A673 (cell line): ENCODE results near the gene CEP97.

Experiments used
- EZH2 ChIP-seq: fragments of 200-600 bp; sonication (generic); IDR thresholded peaks from 2 replicates; pipeline ENCODE4 v1.6.1; 2017; ENCODE audit warnings: borderline replicate concordance, low read depth, mild to moderate bottlenecking, mixed read lengths, antibody characterized with exemption, low read length; ENCODE audit not compliant: poor library complexity, severe bottlenecking
- TF ChIP-seq, protein P1 (sequence below): fragments of 300-800, 200-600 bp; sonication (generic); conservative IDR thresholded peaks from 2 replicates; pipeline ENCODE4 v1.5.1; 2017; ENCODE audit warnings: low read depth, mild to moderate bottlenecking, antibody characterized with exemption, low read length, moderate library complexity, mixed read lengths

DNA sequence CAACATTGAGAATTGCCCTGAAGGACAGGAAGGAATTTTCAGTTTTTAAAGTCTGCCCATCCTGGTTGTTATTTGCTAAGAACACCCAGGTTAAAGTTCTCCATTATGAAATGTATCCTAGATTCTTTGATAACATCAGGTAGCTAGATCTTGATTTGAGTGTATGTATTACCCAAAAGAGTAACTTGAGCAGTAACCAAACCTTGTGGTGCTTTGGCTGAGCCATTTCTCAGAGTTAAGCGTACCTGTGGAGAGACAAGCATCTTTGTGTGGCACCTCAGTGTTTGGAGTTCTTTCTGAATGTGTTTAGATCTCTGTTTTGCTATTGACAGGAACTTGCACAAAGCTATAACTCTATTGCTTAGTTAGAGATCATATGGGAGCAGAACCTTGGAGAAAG lies 20.4 kb downstream of the CEP97 start:
- TF ChIP-seq, protein P1, sequence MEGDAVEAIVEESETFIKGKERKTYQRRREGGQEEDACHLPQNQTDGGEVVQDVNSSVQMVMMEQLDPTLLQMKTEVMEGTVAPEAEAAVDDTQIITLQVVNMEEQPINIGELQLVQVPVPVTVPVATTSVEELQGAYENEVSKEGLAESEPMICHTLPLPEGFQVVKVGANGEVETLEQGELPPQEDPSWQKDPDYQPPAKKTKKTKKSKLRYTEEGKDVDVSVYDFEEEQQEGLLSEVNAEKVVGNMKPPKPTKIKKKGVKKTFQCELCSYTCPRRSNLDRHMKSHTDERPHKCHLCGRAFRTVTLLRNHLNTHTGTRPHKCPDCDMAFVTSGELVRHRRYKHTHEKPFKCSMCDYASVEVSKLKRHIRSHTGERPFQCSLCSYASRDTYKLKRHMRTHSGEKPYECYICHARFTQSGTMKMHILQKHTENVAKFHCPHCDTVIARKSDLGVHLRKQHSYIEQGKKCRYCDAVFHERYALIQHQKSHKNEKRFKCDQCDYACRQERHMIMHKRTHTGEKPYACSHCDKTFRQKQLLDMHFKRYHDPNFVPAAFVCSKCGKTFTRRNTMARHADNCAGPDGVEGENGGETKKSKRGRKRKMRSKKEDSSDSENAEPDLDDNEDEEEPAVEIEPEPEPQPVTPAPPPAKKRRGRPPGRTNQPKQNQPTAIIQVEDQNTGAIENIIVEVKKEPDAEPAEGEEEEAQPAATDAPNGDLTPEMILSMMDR, result no peak
- no peak for TF ChIP-seq EZH2
